GM19438 (cell line): Measurements from ENCODE around the gene CTDNEP1.
A peak's percentile ranks its signal among the peaks of the same experiment; 100 is the strongest.
"Not testable (repeated sequence)": the region's sequence is repeated elsewhere in the genome, so short reads cannot be mapped to it uniquely, and the experiment has no call there.

Source experiments
- ATAC-seq: cut with Tn5 transposase; IDR thresholded peaks from one replicate; pipeline ENCODE4 v1.9.1; 2021; ENCODE audit warnings: low read depth; ENCODE audit not compliant: unreplicated experiment

CTDNEP1 gene

GRCh38 chr17:7249214-7249613, 2.3 kb downstream of the CTDNEP1 start:
- no peak for ATAC-seq

- no peak for ATAC-seq
These were observed 2.7 kb downstream of the CTDNEP1 start for GRCh38 chr17:7248796-7249195.

DNA sequence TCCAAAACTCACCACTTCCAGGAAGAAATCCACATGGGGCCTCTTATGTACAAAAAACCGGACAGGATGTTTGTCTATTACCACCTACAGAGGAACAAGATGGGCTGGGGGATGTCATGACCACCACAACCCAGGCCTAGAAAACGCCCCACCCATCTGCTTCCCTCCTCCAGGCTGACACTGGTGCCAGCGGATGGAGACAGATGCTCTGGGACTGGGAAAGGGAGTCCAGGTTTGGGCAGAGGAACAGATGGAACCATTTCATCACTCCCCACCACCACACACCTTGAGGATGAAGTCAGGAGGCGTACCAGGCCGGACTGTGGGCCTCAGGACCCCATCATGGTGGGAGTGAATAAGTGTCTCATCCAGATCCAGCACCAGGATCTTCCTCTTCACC, 4.8 kb downstream of the CTDNEP1 start:
- no peak for ATAC-seq

- ATAC-seq: not testable (repeated sequence)
These were observed 7.7 kb downstream of the CTDNEP1 start for GRCh38 chr17:7243838-7244237.

- no peak for ATAC-seq
These were observed 8.1 kb downstream of the CTDNEP1 start for GRCh38 chr17:7243453-7243729.

- peak; percentile 32 for ATAC-seq
These were observed 8.6 kb downstream of the CTDNEP1 start for GRCh38 chr17:7242717-7243452.

DNA sequence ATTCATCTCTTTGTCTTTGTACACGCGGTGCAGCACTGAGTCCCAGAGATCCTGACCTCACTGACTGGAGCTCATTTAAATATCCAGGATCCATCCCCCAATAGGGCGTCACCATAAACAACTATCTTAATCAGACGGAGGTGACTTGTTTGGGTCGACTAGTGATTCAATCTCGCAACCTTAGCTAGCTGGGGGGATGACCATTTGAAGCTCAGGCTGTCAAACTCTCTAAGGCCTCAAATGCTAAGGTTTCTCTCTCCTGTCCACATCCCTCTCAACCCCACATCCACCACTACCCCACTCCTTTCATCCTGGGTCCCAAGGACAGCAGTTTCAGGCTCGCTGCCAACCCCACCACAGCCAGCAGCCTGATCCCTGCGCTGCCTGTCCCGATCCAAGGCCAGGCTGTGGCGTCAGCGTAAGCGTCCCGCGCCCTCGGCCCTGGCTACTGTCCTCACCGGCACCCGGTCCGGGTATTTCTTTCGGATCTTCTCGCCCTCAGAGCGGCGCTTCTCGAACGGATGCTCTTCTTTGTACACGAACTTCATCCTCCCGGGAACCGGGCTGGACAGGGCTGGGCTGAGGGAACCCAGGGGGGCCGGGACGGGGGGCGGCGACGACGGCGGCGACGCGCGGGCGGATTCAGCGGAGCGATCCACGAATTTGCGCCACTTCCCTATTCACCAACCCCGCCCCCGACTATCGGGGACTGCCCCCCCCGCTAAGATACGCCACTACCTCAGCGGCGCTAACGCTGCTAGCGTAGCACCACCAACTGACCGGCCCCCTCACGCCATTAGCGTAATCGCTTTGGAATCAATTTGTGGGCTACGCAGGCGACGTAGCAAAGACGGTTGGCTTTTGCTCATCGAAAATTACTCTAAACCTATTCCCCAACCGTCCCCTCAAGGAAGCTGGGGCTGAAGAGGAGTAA, 9.5 kb downstream of the CTDNEP1 start, which contains the start of gene GABARAP:
GABARAP (minus strand) TSS at position 667 of the 934 bp plus-strand sequence; CDS start at position 548, 119 bp downstream.
- peak; percentile 24 for ATAC-seq

DNA sequence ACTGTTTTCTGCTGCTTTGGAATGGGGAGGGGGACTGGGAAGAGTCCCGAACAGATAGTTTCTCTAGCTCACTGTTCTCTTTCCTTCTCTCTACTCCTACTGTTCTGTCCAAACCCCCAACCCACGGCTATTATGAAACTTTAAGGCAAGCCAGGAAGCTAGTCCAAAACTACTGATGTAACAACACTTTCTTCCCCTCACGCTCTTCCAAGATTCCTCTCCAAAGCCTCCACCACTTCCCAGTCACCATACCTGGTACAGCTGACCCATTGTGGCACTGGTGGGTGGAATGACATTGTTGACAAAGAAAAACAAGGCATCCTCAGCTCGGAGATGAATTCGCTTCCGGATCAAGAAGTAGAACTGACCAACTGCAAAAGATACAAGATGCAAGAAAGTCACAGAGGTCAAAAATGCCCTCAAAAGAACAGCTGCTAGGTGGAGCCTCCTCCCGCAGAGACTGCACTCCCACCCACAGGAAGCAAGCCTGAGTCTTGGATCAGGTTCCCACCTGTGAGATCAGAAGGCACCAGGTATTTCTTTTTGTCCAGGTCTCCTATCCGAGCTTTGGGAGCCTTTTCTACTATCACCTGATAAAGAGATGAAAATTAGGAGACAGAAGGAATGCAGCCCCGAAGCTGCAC, 10.3 kb downstream of the CTDNEP1 start:
- ATAC-seq: no peak

- ATAC-seq: no peak
These were observed 11.2 kb downstream of the CTDNEP1 start for GRCh38 chr17:7240375-7240774.

DNA sequence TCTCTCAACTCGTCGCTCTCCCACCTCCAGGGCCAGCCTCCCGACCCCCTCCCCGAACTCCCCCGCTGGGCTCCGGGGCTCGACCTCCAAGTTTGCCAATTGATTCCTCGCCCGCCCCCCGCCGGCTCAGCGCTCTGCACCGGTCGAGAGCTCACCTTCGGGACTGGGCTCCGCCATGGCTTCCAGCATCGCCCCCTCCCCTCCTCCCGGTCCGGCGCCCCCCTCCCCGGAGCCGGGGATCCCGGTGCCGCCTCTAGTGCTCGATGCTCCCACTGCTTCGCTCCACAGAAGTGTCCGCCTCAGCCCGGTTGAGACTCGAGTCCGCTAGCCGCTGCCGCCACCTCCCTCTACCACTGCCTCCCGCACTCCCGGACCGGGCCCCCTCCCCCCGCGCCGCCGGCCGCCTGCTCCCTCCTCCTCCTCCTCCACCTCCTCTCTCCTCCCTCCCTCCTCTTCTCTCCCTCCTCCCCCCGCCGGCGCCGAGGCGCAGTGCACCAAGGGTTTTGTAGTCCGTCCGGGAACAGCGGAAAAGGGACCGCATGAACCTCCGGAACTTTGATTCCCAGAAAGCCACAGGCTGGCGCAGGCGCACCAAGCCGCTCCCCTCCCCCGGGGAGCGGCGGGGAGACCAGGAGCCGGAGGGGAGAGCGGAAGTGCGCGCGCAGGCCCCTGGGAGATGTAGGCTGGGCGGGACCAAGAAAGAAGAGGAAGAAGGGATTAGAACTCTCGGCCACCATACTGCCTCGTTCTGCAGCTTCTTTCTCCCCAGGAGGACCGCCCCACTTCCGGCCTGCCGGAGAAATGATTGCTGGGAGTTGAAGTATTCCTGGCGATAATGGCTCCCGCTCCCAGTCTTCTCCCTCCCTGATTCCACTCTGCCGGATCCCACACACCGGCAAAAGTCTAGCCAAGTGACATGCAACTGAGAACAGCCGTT, 12.2 kb downstream of the CTDNEP1 start, which contains the start of gene PHF23:
PHF23 (minus strand) TSS at position 367 of the 937 bp plus-strand sequence; CDS start at position 189, 178 bp downstream.
- peak; percentile 45 for ATAC-seq

GRCh38 chr17:7238420-7239090, 13.0 kb downstream of the CTDNEP1 start:
- no peak for ATAC-seq

- no peak for ATAC-seq
These were observed 13.6 kb downstream of the CTDNEP1 start for GRCh38 chr17:7237761-7238419.

- no peak for ATAC-seq
These were observed 14.2 kb downstream of the CTDNEP1 start for GRCh38 chr17:7237266-7237760.

DNA sequence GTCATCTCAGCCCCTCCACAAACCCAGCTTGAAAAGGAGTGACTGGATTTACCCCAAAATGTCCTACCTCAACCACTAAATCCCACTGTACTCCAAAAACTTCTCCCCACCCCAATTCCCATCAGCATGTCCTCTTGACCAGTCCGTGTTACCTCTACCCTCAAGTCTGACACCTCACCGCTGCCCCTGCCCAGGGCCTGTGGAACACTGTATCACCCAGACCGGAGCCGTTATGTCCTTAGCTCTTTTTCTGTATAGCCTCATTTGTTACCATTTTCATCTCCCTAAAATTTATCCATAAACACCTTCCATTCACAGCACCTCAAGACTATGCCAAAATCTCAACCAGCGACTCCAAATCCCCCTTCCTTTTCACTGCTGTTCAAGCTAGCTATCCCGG, 14.7 kb downstream of the CTDNEP1 start:
- no peak for ATAC-seq

DNA sequence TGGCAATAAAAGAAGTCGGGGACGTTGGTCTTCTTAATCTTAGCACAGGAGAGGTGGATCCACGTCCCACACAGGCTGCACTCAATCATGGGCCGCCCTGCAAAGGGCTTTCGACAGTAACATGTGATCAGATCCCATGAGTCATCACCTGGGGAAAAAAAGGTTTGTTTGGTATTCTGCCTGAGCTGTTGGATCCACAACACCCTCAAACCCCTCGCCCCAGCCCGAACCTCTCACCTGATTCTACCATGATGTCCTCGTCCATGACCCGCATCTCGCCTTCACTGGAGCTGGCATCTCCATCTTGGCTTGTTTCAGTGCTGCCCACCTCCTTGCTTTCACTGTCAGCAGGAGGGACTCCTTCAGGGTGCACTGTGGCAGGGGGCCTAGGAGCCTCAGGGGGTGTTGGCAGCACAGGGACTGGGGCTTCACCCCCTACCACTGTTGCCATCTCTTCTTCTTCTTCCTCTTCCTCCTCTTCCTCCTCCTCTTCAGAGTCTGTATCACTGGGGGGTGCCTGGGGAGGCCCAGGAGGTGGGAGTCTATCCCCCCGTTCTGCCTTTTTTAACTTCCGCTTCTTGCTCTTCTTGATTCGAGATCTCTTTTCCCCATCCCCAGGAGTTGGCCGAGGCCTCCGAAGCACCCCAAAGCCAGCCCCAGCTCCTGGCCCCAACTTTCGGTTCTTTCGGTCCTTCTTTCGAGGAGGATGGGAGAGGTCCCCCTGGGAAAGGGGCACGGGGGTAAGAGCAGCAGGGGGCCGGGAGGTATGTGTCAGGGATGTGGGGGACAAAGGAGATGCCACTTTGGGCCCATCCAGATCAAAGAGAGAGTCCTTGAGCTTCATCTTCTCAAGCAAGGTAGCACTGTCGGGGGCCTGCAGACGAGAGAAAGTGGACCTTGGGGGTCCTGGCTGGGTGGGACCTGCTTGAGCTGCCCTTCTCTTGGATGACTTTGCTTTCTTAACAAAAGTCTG, 15.6 kb downstream of the CTDNEP1 start:
- no peak for ATAC-seq

GRCh38 chr17:7234083-7234951, 17.2 kb downstream of the CTDNEP1 start, which contains the start of gene DVL2:
TSS of gene DVL2 (minus strand) at chr17:7234517. CDS start at chr17:7234262, 255 bp downstream.
- peak; percentile 53 for ATAC-seq

DNA sequence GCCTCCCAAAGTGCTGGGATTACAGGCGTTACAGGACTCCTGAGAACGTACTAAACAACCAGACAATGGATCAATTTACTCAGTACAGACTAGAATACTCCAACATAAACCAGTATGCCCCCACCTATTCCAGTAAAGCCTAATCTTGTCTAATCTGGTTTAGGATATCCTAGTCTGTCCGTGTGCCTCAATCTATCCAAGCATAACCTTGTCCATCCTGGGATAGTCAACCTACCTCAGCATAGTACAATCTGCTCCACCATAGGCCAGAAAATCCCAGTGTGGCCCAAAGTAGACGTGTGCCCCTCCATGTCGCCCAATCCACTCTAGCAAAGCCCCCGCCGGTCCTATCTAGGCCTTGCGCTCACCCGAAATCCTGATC, 17.8 kb downstream of the CTDNEP1 start:
- ATAC-seq: no peak
